HepG2 (cell line): Measurements from ENCODE around the gene TUBG1.

ENCODE experiments used
- CEBPB ChIP-seq: IDR thresholded peaks from 2 replicates; pipeline ENCODE4 v1.6.1; 2011; ENCODE audit warnings: low read depth, low read length, improper control_type of control experiment, borderline replicate concordance
- JUNB ChIP-seq: sonication (generic); formaldehyde crosslinking; IDR thresholded peaks from 2 replicates; pipeline ENCODE4 v1.8.0; 2022; ENCODE audit warnings: missing genetic modification reagents, mild to moderate bottlenecking, borderline replicate concordance
- ZNF629 ChIP-seq: sonication (generic); formaldehyde crosslinking; conservative IDR thresholded peaks from 2 replicates; pipeline ENCODE4 v1.5.0; 2020; ENCODE audit warnings: missing genetic modification reagents
- TF ChIP-seq, protein P1 (sequence below): sonication (generic); formaldehyde crosslinking; IDR thresholded peaks from 2 replicates; pipeline ENCODE4 v1.9.0; 2021; ENCODE audit warnings: missing genetic modification reagents, borderline replicate concordance
- TF ChIP-seq, protein P2 (sequence below): sonication (generic); formaldehyde crosslinking; IDR thresholded peaks from 2 replicates; pipeline ENCODE4 v1.4.0; 2020; ENCODE audit warnings: missing genetic modification reagents
- TF ChIP-seq, protein P3 (sequence below): IDR thresholded peaks from 2 replicates; pipeline ENCODE4 v1.6.1; 2016

DNA sequence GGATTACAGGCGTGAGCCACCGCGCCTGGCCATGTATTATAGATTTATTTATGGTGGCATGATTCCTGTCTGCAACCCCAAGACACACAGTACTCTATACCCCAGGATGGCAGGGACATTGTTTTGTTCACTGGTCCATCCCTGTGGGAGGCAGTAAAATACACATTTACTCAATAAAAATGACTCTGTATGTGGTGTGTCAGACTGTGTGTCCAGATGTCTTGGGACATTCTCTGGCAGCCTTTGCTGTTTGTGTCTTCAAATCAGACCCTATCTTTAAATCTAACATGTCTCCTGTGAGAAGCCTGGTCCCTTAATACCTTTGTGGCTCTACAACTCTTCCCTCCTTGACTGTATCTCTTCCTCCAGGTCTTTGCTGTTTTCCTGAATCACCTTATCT, 49.2 kb upstream of the TUBG1 start:
- TF ChIP-seq JUNB (CRISPR knock-in tag) (no peak), CEBPB (no peak), ZNF629 (CRISPR knock-in tag) (no peak)
- TF ChIP-seq, protein P1, sequence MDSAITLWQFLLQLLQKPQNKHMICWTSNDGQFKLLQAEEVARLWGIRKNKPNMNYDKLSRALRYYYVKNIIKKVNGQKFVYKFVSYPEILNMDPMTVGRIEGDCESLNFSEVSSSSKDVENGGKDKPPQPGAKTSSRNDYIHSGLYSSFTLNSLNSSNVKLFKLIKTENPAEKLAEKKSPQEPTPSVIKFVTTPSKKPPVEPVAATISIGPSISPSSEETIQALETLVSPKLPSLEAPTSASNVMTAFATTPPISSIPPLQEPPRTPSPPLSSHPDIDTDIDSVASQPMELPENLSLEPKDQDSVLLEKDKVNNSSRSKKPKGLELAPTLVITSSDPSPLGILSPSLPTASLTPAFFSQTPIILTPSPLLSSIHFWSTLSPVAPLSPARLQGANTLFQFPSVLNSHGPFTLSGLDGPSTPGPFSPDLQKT (CRISPR knock-in tag) = no peak
- TF ChIP-seq, protein P2, sequence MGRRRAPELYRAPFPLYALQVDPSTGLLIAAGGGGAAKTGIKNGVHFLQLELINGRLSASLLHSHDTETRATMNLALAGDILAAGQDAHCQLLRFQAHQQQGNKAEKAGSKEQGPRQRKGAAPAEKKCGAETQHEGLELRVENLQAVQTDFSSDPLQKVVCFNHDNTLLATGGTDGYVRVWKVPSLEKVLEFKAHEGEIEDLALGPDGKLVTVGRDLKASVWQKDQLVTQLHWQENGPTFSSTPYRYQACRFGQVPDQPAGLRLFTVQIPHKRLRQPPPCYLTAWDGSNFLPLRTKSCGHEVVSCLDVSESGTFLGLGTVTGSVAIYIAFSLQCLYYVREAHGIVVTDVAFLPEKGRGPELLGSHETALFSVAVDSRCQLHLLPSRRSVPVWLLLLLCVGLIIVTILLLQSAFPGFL (CRISPR knock-in tag) = no peak
- TF ChIP-seq, protein P3, sequence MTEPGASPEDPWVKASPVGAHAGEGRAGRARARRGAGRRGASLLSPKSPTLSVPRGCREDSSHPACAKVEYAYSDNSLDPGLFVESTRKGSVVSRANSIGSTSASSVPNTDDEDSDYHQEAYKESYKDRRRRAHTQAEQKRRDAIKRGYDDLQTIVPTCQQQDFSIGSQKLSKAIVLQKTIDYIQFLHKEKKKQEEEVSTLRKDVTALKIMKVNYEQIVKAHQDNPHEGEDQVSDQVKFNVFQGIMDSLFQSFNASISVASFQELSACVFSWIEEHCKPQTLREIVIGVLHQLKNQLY (CRISPR knock-in tag) = no peak
